Pancreas (tissue), 10 donors: ENCODE data around the gene FLACC1. TPM values are rescaled to one million over a fixed set of nuclear protein-coding genes. Genes with fewer than 3 reads are reported as not detected.
A peak's percentile ranks its signal among the peaks of the same experiment; 100 is the strongest.

Experiments
- ATAC-seq, 4 donors: fragments of 200-7000 bp; cut with Tn5 transposase; one replicate each; pipeline versions ENCODE4 v1.8.0 to v1.9.1; 2020; ENCODE audit warnings: mild to moderate bottlenecking in 4 of 4, moderate library complexity in 4 of 4
- DNase-seq, 6 donors: peaks; one replicate each; pipeline ENCODE4 v3.0.0-alpha.2; 2020
- FAIRE-seq: peaks from 2 replicates; lab custom pipeline; 2012; peaks lifted over from hg19 to GRCh38; lab: Jason Lieb, UNC
- H3K27ac ChIP-seq, 4 donors: fragments of 200-600 bp; sonication (generic); 1 replicate in 3 of 4; 2 replicates in 1 of 4; pipeline versions ENCODE4 v1.5.0 to v1.8.0; 2020
- H3K27me3 ChIP-seq, 4 donors: fragments of 200-600 bp; one replicate each; pipeline ENCODE4 v1.8.0; 2021
- H3K36me3 ChIP-seq, 3 donors: fragments of 200-600 bp; sonication (generic) in 1 of 3; one replicate each; pipeline versions ENCODE4 v1.5.0 to v1.8.0; 2020 to 2021
- H3K4me1 ChIP-seq, 3 donors: fragments of 200-600 bp; one replicate each; pipeline ENCODE4 v1.8.0; 2021
- H3K4me3 ChIP-seq, 4 donors: fragments of 200-600 bp; sonication (generic) in 2 of 4; one replicate each; pipeline versions ENCODE4 v1.5.0 to v1.8.0; 2020 to 2021
- H3K9me3 ChIP-seq, 4 donors: fragments of 200-600 bp; one replicate each; pipeline ENCODE4 v1.8.0; 2021
- CTCF ChIP-seq, 4 donors: fragments of 200-600 bp; sonication (generic) in 3 of 4; IDR thresholded peaks; one replicate each; pipeline versions ENCODE4 v1.5.0 to v1.8.0; 2021; ENCODE audit warnings: antibody characterized with exemption in 4 of 4
- WGBS, 2 donors: extraction: QIAGEN DNeasy Blood & Tissue Kit; methylation state at CpG; one replicate each; pipeline ENCODE4 v1.1.7; 2013; 5-methylcytosine and 5-hydroxymethylcytosine counted together
- intact Hi-C, 3 donors: fragments of 100-400 bp; cut with DNase I; formaldehyde crosslinking; loops; one replicate each; pipeline versions ENCODE4 v1.11.1 to v1.14.2; 2022
- polyA plus RNA-seq, 2 donors: library from polyadenylated mRNA; stranded (reverse); fragments of 200-250 nt; gene quantifications; one replicate each; pipeline ENCODE4 v1.2.3, GENCODE V29; 2013
- total RNA-seq, 6 donors: library from RNA; stranded (reverse); fragmentation: NEBNext Ultra II Directional in 4 of 6; extraction: Animal tissue kit (Norgen Biotek cat#: 25700) in 4 of 6; gene quantifications; one replicate each; pipeline versions ENCODE4 v1.2.1 to v1.2.4, GENCODE V29; 2021 to 2023
- donor health status: healthy with polysubstance abuse.
- donor health status: DM: no; HTN: no; CAD: no; lungs with moderate emphysema.
- donor health status: DM: no; HTN: no; CAD: no.
- donor health status: control.
- donor health status: control.
- donor health status: Bipolar disorder and iron deficiency.
- donor health status: DM: yes; HTN: yes; CAD: no.
- donor health status: DM: no; HTN: no; CAD: no.
- donor health status: DM: no; HTN: no; CAD: no.
- donor health status: DM: yes; HTN: yes; CAD: no.

FLACC1 gene
- total and polyA plus RNA-seq, 8 donors: 0.28 to 1.2 (median 0.53) TPM

- no peak for TF ChIP-seq CTCF (IDR thresholded peaks at IDR 0.05)
- no peak for FAIRE-seq
- 63 to 70% methylated on average over 6 of the region's 6 CpGs for WGBS, 2 donors
- no peaks in the 10 kb centered on the region for H3K9me3 ChIP-seq
- peak overlapping the region in 2 of 4 donors; percentile 90 to 93 for H3K27ac ChIP-seq
- peaks cover 0 to 2% (median 0%) of the 10 kb centered on the region in 3 donors for H3K36me3 ChIP-seq
- intact Hi-C loops: loop anchor here in 1 of 3 donors (10.0 kb wide), 1 partner anchor 52 kb away; the partner anchor contains the start of genes STRADB and TRAK2
- H3K27me3 ChIP-seq: no peaks in the 10 kb centered on the region
- DNase-seq: no peak
- peaks cover 39 to 59% (median 48%) of the 10 kb centered on the region in 3 donors for H3K4me1 ChIP-seq
- H3K4me3 ChIP-seq: no peak overlapping the region
- peak in 1 of 4 donors; percentile 9 for ATAC-seq
Observed at GRCh38 chr2:201402651-201403562, 45.8 kb upstream of the FLACC1 start.

- H3K27ac ChIP-seq: no peak overlapping the region
- intact Hi-C loops: loop anchor here in 1 of 3 donors (10.0 kb wide), 1 partner anchor 53 kb away; the partner anchor contains the start of genes STRADB and TRAK2
- no peaks in the 10 kb centered on the region for H3K27me3 ChIP-seq
- whole genome bisulfite sequencing, 2 donors: 76 to 82% methylated on average over 3 of the region's 3 CpGs
- peaks cover 34 to 55% (median 39%) of the 10 kb centered on the region in 3 donors for H3K4me1 ChIP-seq
- no peak for TF ChIP-seq CTCF (IDR thresholded peaks at IDR 0.05)
- H3K4me3 ChIP-seq: no peak overlapping the region
- DNase-seq (no peak), ATAC-seq (no peak), FAIRE-seq (no peak)
- peaks cover 0 to 12% (median 0%) of the 10 kb centered on the region in 3 donors for H3K36me3 ChIP-seq
- H3K9me3 ChIP-seq: no peaks in the 10 kb centered on the region
Observed at GRCh38 chr2:201401815-201402214, 44.7 kb upstream of the FLACC1 start.

- peaks cover 0 to 36% (median 6%) of the 10 kb centered on the region in 3 donors for H3K36me3 ChIP-seq
- H3K27ac ChIP-seq: no peak overlapping the region
- H3K9me3 ChIP-seq: no peaks in the 10 kb centered on the region
- FAIRE-seq (no peak), DNase-seq (no peak), ATAC-seq (no peak)
- no peaks in the 10 kb centered on the region for H3K27me3 ChIP-seq
- 83 to 91% methylated on average over 8 of the region's 8 CpGs for WGBS, 2 donors
- H3K4me3 ChIP-seq: no peak overlapping the region
- TF ChIP-seq CTCF (IDR thresholded peaks at IDR 0.05): no peak
- intact Hi-C loops: no loop called here
- H3K4me1 ChIP-seq: peaks cover 4 to 9% (median 7%) of the 10 kb centered on the region in 3 donors
Observed at GRCh38 chr2:201396595-201396994, 39.5 kb upstream of the FLACC1 start.

- no peak overlapping the region for H3K27ac ChIP-seq
- no peaks in the 10 kb centered on the region for H3K9me3 ChIP-seq
- 61 to 79% methylated on average over 1 of the region's 1 CpG for WGBS, 2 donors
- H3K4me3 ChIP-seq: no peak overlapping the region
- ATAC-seq (peak in 2 of 4 donors; percentile 59 to 71), FAIRE-seq (no peak), DNase-seq (no peak)
- TF ChIP-seq CTCF (IDR thresholded peaks at IDR 0.05): no peak
- intact Hi-C loops: no loop called here
- peaks cover 0 to 57% (median 8%) of the 10 kb centered on the region in 3 donors for H3K36me3 ChIP-seq
- no peaks in the 10 kb centered on the region for H3K27me3 ChIP-seq
- no peaks in the 10 kb centered on the region for H3K4me1 ChIP-seq
Observed at GRCh38 chr2:201383136-201383535, 26.0 kb upstream of the FLACC1 start.
